Nephron progenitor cell (in vitro differentiated cells): Measurements from ENCODE around the gene FAM13A.

ENCODE experiments used
- DNase-seq: peaks from one replicate; pipeline ENCODE4 v3.0.0; 2021
- H3K27ac Mint-ChIP-seq: 2 replicates; pipeline ENCODE4 v1.8.0; 2021; ENCODE audit warnings: mild to moderate bottlenecking, moderate library complexity, mixed read lengths
- H3K27me3 Mint-ChIP-seq: 2 replicates; pipeline ENCODE4 v1.8.0; 2021; ENCODE audit warnings: mild to moderate bottlenecking, low read depth, mixed read lengths; ENCODE audit not compliant: poor library complexity
- H3K36me3 Mint-ChIP-seq: 2 replicates; pipeline ENCODE4 v1.8.0; 2021; ENCODE audit warnings: low read depth, mixed read lengths
- H3K4me1 Mint-ChIP-seq: 2 replicates; pipeline ENCODE4 v1.8.0; 2021; ENCODE audit warnings: mixed read lengths
- H3K4me3 Mint-ChIP-seq: 2 replicates; pipeline ENCODE4 v1.8.0; 2021; ENCODE audit warnings: mild to moderate bottlenecking, moderate library complexity, mixed read lengths
- H3K9me3 Mint-ChIP-seq: 2 replicates; pipeline ENCODE4 v1.8.0; 2021; ENCODE audit warnings: mild to moderate bottlenecking, moderate library complexity, mixed read lengths
- TF ChIP-seq, protein P1 (sequence below): fragments of 200-600 bp; sonication (generic); IDR thresholded peaks from 2 replicates; pipeline ENCODE4 v1.5.0; 2021; ENCODE audit warnings: antibody characterized with exemption

The FAM13A gene

DNA sequence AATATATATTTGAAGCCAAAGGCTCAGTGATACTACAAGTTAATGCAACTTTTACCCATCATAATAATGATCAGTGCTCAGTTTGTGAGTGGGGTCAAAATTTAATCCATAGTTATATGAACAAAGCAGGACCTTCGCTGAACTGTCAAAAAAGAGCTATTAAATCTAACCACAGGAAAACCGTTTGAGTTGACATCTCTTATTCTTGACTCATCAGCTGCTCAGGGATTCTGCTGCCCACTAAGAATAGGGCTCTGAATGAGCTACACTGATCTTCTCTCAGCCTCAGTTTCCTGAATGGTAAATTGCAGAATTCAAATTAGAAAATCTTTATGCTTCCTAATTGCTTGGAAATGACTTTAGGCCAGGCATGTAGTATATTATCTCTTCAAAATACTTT, 314.4 kb downstream of the FAM13A start:
- H3K4me3 Mint-ChIP-seq = no peak overlapping the region
- TF ChIP-seq, protein P1, sequence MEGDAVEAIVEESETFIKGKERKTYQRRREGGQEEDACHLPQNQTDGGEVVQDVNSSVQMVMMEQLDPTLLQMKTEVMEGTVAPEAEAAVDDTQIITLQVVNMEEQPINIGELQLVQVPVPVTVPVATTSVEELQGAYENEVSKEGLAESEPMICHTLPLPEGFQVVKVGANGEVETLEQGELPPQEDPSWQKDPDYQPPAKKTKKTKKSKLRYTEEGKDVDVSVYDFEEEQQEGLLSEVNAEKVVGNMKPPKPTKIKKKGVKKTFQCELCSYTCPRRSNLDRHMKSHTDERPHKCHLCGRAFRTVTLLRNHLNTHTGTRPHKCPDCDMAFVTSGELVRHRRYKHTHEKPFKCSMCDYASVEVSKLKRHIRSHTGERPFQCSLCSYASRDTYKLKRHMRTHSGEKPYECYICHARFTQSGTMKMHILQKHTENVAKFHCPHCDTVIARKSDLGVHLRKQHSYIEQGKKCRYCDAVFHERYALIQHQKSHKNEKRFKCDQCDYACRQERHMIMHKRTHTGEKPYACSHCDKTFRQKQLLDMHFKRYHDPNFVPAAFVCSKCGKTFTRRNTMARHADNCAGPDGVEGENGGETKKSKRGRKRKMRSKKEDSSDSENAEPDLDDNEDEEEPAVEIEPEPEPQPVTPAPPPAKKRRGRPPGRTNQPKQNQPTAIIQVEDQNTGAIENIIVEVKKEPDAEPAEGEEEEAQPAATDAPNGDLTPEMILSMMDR = no peak
- no peaks in the 10 kb centered on the region for H3K9me3 Mint-ChIP-seq
- peaks cover 32% of the 10 kb centered on the region for H3K4me1 Mint-ChIP-seq
- no peak overlapping the region for H3K27ac Mint-ChIP-seq
- no peaks in the 10 kb centered on the region for H3K27me3 Mint-ChIP-seq
- no peak for DNase-seq
- peaks cover 80% of the 10 kb centered on the region for H3K36me3 Mint-ChIP-seq

DNA sequence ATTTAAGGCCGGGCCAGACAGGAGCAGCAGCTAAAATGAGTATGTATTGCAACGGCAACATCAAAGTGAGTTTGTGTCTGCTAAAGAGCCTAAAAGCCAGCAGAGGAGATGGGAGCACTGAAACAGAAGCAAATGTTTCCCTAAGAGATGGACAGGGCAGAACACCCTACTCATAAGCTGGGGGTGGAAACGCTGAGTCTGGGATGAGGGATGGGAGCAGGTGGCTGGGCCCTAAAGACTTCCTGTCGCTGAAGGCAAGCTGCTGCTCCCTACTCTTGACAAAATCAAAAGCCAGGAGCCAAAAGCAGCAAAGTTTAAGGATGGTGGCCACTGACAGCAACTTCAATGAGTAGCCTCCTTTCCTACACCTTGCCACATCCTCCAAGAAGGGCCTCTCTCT, 318.8 kb downstream of the FAM13A start:
- no peak for DNase-seq
- Mint-ChIP-seq H3K4me3 (no peak overlapping the region), H3K4me1 (peaks cover 45% of the 10 kb centered on the region), H3K27me3 (no peaks in the 10 kb centered on the region), H3K36me3 (peaks cover 52% of the 10 kb centered on the region), H3K27ac (peak overlapping the region; percentile 81), H3K9me3 (no peaks in the 10 kb centered on the region)
- TF ChIP-seq, protein P1 = no peak

DNA sequence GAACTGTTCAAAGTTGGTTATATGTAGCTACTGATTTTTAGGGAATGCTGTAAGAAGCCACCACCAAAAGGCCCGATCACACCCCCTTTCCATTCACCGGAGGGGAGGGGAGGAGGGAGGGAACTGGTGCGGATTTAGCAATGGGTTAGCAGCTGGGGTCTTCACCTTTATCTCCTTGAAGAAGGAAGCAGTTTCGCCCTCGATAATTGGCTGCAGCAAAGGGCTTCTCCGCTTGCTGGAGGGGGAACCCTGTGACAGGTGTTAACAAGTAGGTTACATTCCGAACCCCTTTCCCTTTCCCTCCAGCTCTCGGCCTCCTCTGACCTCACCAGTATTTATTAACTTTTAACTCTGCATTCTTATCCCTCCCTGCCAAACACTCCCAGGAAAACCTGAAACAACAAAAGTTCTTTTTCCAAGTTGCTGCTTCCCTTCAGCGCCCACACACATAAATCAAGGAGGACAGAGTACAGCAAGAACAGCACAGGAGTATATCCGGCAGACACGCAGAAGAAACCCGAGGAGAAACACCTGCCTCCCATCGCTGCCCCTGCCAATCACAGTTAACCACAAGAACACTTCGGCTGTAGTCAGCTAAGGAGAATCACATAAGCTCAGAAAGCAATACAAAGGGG, 319.6 kb downstream of the FAM13A start:
- H3K9me3 Mint-ChIP-seq = no peaks in the 10 kb centered on the region
- H3K27ac Mint-ChIP-seq = peak overlapping the region; percentile 81
- H3K4me3 Mint-ChIP-seq = peak overlapping the region; percentile 57
- H3K27me3 Mint-ChIP-seq = no peaks in the 10 kb centered on the region
- H3K4me1 Mint-ChIP-seq = peaks cover 45% of the 10 kb centered on the region
- TF ChIP-seq, protein P1 = no peak
- peaks cover 47% of the 10 kb centered on the region for H3K36me3 Mint-ChIP-seq
- DNase-seq = peak; percentile 61

DNA sequence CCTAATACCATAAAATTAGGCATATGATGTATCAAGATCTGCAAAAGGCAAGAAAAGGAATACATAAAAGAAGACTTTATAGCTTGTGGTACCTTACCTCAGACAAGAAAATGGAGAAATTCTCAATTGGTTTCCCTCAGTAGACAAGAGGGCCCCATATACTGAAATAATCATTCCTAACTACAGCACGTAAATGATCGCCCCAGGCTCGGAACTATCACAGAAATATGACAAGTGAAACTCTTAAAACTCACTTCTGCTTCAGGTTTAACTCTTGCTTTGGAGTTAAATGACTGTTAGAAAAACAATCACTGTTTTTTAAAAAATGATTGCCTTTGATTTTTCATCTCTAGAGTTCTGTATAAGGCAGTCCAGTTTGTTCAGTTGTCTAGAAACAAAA, 320.7 kb downstream of the FAM13A start:
- peak overlapping the region; percentile 77 for H3K27ac Mint-ChIP-seq
- DNase-seq = no peak
- peak overlapping the region; percentile 21 for H3K4me3 Mint-ChIP-seq
- H3K9me3 Mint-ChIP-seq = no peaks in the 10 kb centered on the region
- no peaks in the 10 kb centered on the region for H3K27me3 Mint-ChIP-seq
- peaks cover 49% of the 10 kb centered on the region for H3K36me3 Mint-ChIP-seq
- peaks cover 40% of the 10 kb centered on the region for H3K4me1 Mint-ChIP-seq
- TF ChIP-seq, protein P1 = no peak

DNA sequence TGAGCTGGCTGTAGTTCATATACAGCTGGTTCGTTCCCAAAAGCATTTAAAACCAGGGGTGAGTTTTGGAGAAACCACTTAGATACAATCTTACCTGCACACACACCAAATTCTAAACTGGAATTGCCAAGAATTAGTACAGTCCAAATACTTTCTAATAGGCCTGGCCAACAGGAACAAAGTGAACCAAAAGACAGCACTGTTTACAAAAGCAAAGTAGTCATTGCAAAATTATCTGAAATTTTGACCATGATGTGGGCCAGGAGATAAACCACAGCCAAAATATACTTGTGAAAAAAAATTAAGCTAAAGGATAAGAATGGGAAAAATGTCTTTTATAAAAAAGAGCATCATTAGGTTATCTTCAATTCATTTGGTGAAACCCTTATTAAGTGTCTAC, 321.4 kb downstream of the FAM13A start:
- Mint-ChIP-seq H3K27me3 (no peaks in the 10 kb centered on the region), H3K9me3 (no peaks in the 10 kb centered on the region), H3K27ac (no peak overlapping the region), H3K4me3 (no peak overlapping the region), H3K36me3 (peaks cover 49% of the 10 kb centered on the region), H3K4me1 (peaks cover 40% of the 10 kb centered on the region)
- DNase-seq = no peak
- TF ChIP-seq, protein P1 = no peak

DNA sequence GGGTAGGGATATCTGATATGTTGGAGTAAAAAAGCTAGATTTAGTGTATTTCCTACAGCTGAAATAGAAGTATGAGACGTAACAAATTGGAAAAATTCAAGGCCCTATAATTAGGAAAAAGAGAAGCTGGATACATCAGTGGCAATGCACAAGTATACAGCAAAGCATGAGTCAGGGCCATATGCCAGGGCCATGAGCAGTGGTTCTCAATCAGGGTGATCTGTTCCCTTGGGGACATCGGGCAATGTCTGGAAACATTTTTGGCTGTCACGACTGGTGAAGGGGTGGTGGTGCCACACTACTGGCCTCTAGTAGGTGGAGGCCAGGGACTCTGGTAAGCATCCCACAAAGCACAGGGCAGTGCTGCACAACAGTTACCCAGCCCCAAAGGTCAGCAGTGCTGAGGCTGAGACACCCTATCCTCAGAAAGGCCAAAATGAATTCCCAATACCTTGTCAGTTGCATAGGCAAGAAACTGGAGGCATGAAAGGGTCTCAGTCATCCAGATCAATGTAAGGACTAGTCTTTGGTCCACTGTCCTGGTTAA, 322.5 kb downstream of the FAM13A start:
- H3K27ac Mint-ChIP-seq = no peak overlapping the region
- peaks cover 50% of the 10 kb centered on the region for H3K36me3 Mint-ChIP-seq
- no peaks in the 10 kb centered on the region for H3K27me3 Mint-ChIP-seq
- no peak for DNase-seq
- peaks cover 33% of the 10 kb centered on the region for H3K4me1 Mint-ChIP-seq
- TF ChIP-seq, protein P1 = no peak
- no peak overlapping the region for H3K4me3 Mint-ChIP-seq
- H3K9me3 Mint-ChIP-seq = no peaks in the 10 kb centered on the region
